Measurements from ENCODE around the gene CCDC171.
"Not testable (repeated sequence)": the region's sequence is repeated elsewhere in the genome, so short reads cannot be mapped to it uniquely, and the experiment has no call there.

Gene CCDC171

GRCh38 chr9:15764131-15764530 is 211.3 kb downstream of the CCDC171 start:
- no peak for ATAC-seq

- ATAC-seq = no peak
Measured at GRCh38 chr9:15769547-15769946, 216.7 kb downstream of the CCDC171 start.

GRCh38 chr9:15778861-15779260 is 226.0 kb downstream of the CCDC171 start:
- ATAC-seq = no peak

GRCh38 chr9:15782106-15782505 is 229.3 kb downstream of the CCDC171 start:
- ATAC-seq = no peak

GRCh38 chr9:15785584-15785983 is 232.7 kb downstream of the CCDC171 start:
- no peak for ATAC-seq

- ATAC-seq = no peak
Measured at GRCh38 chr9:15786616-15787015, 233.8 kb downstream of the CCDC171 start.

- not testable (repeated sequence) for ATAC-seq
Measured at GRCh38 chr9:15810219-15810899, 257.5 kb downstream of the CCDC171 start.

- ATAC-seq = no peak
Measured at GRCh38 chr9:15813076-15813475, 260.2 kb downstream of the CCDC171 start.

GRCh38 chr9:15824310-15824709 is 271.5 kb downstream of the CCDC171 start:
- no peak for ATAC-seq

- ATAC-seq = no peak
Measured at GRCh38 chr9:15831384-15831783, 278.5 kb downstream of the CCDC171 start.

- no peak for ATAC-seq
Measured at GRCh38 chr9:15834541-15834940, 281.7 kb downstream of the CCDC171 start.

GRCh38 chr9:15837079-15837679 is 284.3 kb downstream of the CCDC171 start:
- no peak for ATAC-seq

GRCh38 chr9:15842051-15842450 is 289.2 kb downstream of the CCDC171 start:
- ATAC-seq = no peak

- ATAC-seq = no peak
Measured at GRCh38 chr9:15843316-15843715, 290.5 kb downstream of the CCDC171 start.

- ATAC-seq = no peak
Measured at GRCh38 chr9:15843931-15844330, 291.1 kb downstream of the CCDC171 start.

GRCh38 chr9:15846611-15847010 is 293.8 kb downstream of the CCDC171 start:
- ATAC-seq = no peak

GRCh38 chr9:15849871-15850270 is 297.0 kb downstream of the CCDC171 start:
- no peak for ATAC-seq

- no peak for ATAC-seq
Measured at GRCh38 chr9:15851766-15852165, 298.9 kb downstream of the CCDC171 start.

- ATAC-seq = no peak
Measured at GRCh38 chr9:15856591-15856990, 303.7 kb downstream of the CCDC171 start.

- ATAC-seq = no peak
Measured at GRCh38 chr9:15867334-15867733, 314.5 kb downstream of the CCDC171 start.

- ATAC-seq = no peak
Measured at GRCh38 chr9:15867988-15868387, 315.1 kb downstream of the CCDC171 start.

GRCh38 chr9:15873573-15874177 is 320.8 kb downstream of the CCDC171 start:
- no peak for ATAC-seq

GRCh38 chr9:15882328-15882727 is 329.5 kb downstream of the CCDC171 start:
- ATAC-seq = no peak

- ATAC-seq = no peak
Measured at GRCh38 chr9:15882883-15883282, 330.0 kb downstream of the CCDC171 start.

Data from activated CD4-positive, CD25-positive, alpha-beta regulatory T cell treated with anti-CD3 and anti-CD28 coated beads, Interleukin-2, amount 50 U/mL, for 24 hours (primary cell).